ENCODE data around the gene FLAD1. TPM values are rescaled to one million over a fixed set of nuclear protein-coding genes. Genes with fewer than 3 reads are reported as not detected.

FLAD1 gene
- total RNA-seq, 2 experiments from 2014 or later, result 16.7 to 19.4 TPM

DNA sequence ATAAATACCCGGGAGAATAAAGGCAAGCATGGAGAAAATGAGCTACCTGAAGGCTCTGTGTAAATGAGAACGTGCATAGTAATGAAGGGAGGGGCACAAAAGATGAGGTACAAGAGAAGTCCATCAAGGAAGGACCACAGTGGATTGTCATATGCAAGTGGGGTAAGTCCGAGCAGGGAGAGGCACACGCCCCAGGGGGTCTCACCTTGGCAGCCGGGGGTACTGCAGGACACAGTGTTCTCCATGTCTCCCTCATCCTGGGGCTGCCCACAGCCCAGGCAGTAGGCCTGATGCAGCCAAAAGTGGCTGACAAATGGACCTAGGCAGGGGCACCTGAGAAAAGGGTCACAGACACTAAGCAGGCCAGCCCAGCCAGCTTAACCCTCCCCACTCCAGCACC, 40.5 kb downstream of the FLAD1 start:
- TF ChIP-seq, protein P1, sequence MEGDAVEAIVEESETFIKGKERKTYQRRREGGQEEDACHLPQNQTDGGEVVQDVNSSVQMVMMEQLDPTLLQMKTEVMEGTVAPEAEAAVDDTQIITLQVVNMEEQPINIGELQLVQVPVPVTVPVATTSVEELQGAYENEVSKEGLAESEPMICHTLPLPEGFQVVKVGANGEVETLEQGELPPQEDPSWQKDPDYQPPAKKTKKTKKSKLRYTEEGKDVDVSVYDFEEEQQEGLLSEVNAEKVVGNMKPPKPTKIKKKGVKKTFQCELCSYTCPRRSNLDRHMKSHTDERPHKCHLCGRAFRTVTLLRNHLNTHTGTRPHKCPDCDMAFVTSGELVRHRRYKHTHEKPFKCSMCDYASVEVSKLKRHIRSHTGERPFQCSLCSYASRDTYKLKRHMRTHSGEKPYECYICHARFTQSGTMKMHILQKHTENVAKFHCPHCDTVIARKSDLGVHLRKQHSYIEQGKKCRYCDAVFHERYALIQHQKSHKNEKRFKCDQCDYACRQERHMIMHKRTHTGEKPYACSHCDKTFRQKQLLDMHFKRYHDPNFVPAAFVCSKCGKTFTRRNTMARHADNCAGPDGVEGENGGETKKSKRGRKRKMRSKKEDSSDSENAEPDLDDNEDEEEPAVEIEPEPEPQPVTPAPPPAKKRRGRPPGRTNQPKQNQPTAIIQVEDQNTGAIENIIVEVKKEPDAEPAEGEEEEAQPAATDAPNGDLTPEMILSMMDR (IDR thresholded peaks at IDR 0.05), result no peak
- Histone ChIP-seq H3K36me3 (ENCODE audit: insufficient read depth, low read length) (peaks cover 3% of the 10 kb centered on the region), H3K4me3 (ENCODE audit: low read length) (no peak overlapping the region), H3K27me3 (ENCODE audit: control insufficient read depth in 1 of 2, insufficient read depth in 2 of 2, low read length in 2 of 2) (no peaks in the 10 kb centered on the region), H3K4me1 (ENCODE audit: insufficient read depth, low read length) (peaks cover 20% of the 10 kb centered on the region), H3K27ac (ENCODE audit: low read depth in 1 of 2, low read length in 2 of 2) (no peak overlapping the region), H3K9me3 (ENCODE audit: control insufficient read depth in 1 of 2, insufficient read depth in 1 of 2, low read length in 2 of 2) (no peaks in the 10 kb centered on the region)
- intact Hi-C loops (cut with DNase I, micrococcal nuclease), result loop anchor here in 1 of 2 experiments (10.0 kb wide), 1 partner anchor 359 kb away; no protein-coding TSS in a partner anchor
- no peak overlapping the region for H3K4me3 Mint-ChIP-seq
- H3K9me3 Mint-ChIP-seq, result no peaks in the 10 kb centered on the region
- ChIA-PET CTCF (interaction anchor here (0.6 to 9.7 kb wide), 2 partner anchors 25 to 410 kb away, joined by 3 to 159 read pairs; partner anchors contain the start of genes LENEP and ZBTB7B), POLR2A (interaction anchor here (0.9 kb wide), 1 partner anchor 16 kb away, joined by 3 read pairs; no protein-coding TSS in a partner anchor)
- H3K27me3 Mint-ChIP-seq, result no peaks in the 10 kb centered on the region
- no peaks in the 10 kb centered on the region for H3K36me3 Mint-ChIP-seq (ENCODE audit: low read depth)
- no peak overlapping the region for H3K27ac Mint-ChIP-seq
- DNase-seq (no peak), ATAC-seq (ENCODE audit: poor library complexity) (no peak)
- H3K4me1 Mint-ChIP-seq (ENCODE audit: low read depth), result peaks cover 30% of the 10 kb centered on the region

DNA sequence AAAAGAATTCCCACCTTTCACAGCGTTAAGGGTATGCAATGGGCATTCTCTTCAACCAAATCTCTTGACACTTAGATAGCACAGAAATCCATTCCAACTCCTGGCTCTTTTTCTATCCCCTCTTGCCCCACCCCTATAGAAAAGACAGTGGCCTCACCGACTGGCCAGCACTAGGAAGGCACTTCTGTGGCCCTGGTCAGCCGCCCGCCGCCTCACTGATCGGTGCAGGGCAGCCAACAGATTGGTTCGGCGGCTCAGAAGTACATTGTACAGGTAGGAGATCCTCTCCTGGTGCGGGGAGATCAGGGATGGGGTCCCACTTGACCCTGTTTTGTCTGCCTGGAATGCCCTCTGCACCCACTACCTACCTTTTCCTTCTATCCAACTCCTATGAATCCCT, 41.2 kb downstream of the FLAD1 start:
- no peak overlapping the region for H3K27ac Mint-ChIP-seq
- H3K9me3 ChIP-seq (ENCODE audit: control insufficient read depth in 1 of 2, insufficient read depth in 1 of 2, low read length in 2 of 2), result no peaks in the 10 kb centered on the region
- H3K27me3 Mint-ChIP-seq, result no peaks in the 10 kb centered on the region
- H3K36me3 Mint-ChIP-seq (ENCODE audit: low read depth), result no peaks in the 10 kb centered on the region
- H3K4me1 Mint-ChIP-seq (ENCODE audit: low read depth), result peaks cover 23% of the 10 kb centered on the region
- no peaks in the 10 kb centered on the region for H3K36me3 ChIP-seq (ENCODE audit: insufficient read depth, low read length)
- CTCF ChIA-PET, result no interaction called here
- H3K27ac ChIP-seq (ENCODE audit: low read depth in 1 of 2, low read length in 2 of 2), result no peak overlapping the region
- TF ChIP-seq, protein P1 (IDR thresholded peaks at IDR 0.05), result no peak
- H3K9me3 Mint-ChIP-seq, result no peaks in the 10 kb centered on the region
- no peak overlapping the region for H3K4me3 Mint-ChIP-seq
- H3K4me3 ChIP-seq (ENCODE audit: low read length), result no peak overlapping the region
- H3K4me1 ChIP-seq (ENCODE audit: insufficient read depth, low read length), result peaks cover 13% of the 10 kb centered on the region
- POLR2A ChIA-PET, result no interaction called here
- intact Hi-C loops (cut with DNase I, micrococcal nuclease), result loop anchor here in 1 of 2 experiments (10.0 kb wide), 1 partner anchor 360 kb away; no protein-coding TSS in a partner anchor
- DNase-seq (no peak), ATAC-seq (ENCODE audit: poor library complexity) (no peak)
- no peaks in the 10 kb centered on the region for H3K27me3 ChIP-seq (ENCODE audit: control insufficient read depth in 1 of 2, insufficient read depth in 2 of 2, low read length in 2 of 2)

DNA sequence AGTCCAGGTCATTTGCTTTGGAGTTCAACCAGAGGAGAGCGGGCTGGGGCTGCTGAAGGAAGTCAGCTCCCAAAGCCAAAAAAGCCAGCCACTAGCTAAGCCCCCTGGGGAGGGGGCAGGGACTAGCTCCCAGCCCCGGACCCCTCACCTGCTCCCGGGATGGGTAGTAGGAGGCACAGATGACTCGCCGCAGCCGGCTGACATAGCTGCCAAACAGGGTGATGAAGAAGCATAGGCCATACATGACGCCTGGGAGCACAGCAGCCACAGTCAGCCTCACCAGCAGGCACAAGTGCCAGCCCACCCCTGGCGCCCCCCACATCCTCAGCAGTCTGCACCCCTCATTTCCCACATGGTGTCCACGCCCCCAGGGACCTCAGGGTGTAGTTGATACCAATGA, 43.0 kb downstream of the FLAD1 start:
- CTCF ChIA-PET, result no interaction called here
- H3K27ac ChIP-seq (ENCODE audit: low read depth in 1 of 2, low read length in 2 of 2), result no peak overlapping the region
- H3K4me1 Mint-ChIP-seq (ENCODE audit: low read depth), result peaks cover 14% of the 10 kb centered on the region

More for the DNA sequence above, 43.0 kb downstream of the FLAD1 start:
- Histone ChIP-seq H3K36me3 (ENCODE audit: insufficient read depth, low read length) (no peaks in the 10 kb centered on the region), H3K9me3 (ENCODE audit: control insufficient read depth in 1 of 2, insufficient read depth in 1 of 2, low read length in 2 of 2) (no peaks in the 10 kb centered on the region), H3K4me1 (ENCODE audit: insufficient read depth, low read length) (peaks cover 6% of the 10 kb centered on the region), H3K4me3 (ENCODE audit: low read length) (no peak overlapping the region), H3K27me3 (ENCODE audit: control insufficient read depth in 1 of 2, insufficient read depth in 2 of 2, low read length in 2 of 2) (no peaks in the 10 kb centered on the region)
- H3K4me3 Mint-ChIP-seq, result no peak overlapping the region
- H3K9me3 Mint-ChIP-seq, result no peaks in the 10 kb centered on the region
- H3K36me3 Mint-ChIP-seq (ENCODE audit: low read depth), result no peaks in the 10 kb centered on the region
- H3K27ac Mint-ChIP-seq, result no peak overlapping the region
- TF ChIP-seq, protein P1 (IDR thresholded peaks at IDR 0.05), result no peak
- intact Hi-C loops (cut with DNase I, micrococcal nuclease), result loop anchor here in 1 of 2 experiments (10.0 kb wide), 1 partner anchor 361 kb away; no protein-coding TSS in a partner anchor
- H3K27me3 Mint-ChIP-seq, result no peaks in the 10 kb centered on the region
- DNase-seq (no peak), ATAC-seq (ENCODE audit: poor library complexity) (no peak)
- POLR2A ChIA-PET, result no interaction called here

Data from CD4-positive, alpha-beta T cell (primary cell).